H9 (cell line): ENCODE data around the gene TTC33. TPM values are rescaled to one million over a fixed set of nuclear protein-coding genes. Genes with fewer than 3 reads are reported as not detected.
A peak's percentile ranks its signal among the peaks of the same experiment; 100 is the strongest.

Experiments used
- DNase-seq: peaks from one replicate; pipeline ENCODE4 v3.0.0-alpha.2; 2017
- H2AFZ ChIP-seq: one replicate; pipeline ENCODE4 v1.6.1; 2013; ENCODE audit warnings: mild to moderate bottlenecking, low read length, control low read depth, moderate library complexity
- H2AK5ac ChIP-seq: 2 replicates; pipeline ENCODE4 v1.6.1; 2013; ENCODE audit warnings: low read length, control low read depth, mixed read lengths; ENCODE audit not compliant: insufficient read length
- H2BK120ac ChIP-seq: one replicate; pipeline ENCODE4 v1.6.1; 2013; ENCODE audit warnings: low read depth, mild to moderate bottlenecking, low read length, control low read depth, inconsistent platforms; ENCODE audit not compliant: poor library complexity, severe bottlenecking
- H2BK12ac ChIP-seq: 2 replicates; pipeline ENCODE4 v1.6.1; 2013; ENCODE audit warnings: low read length, control low read depth, mixed read lengths, low read depth; ENCODE audit not compliant: insufficient read length
- H2BK15ac ChIP-seq: 2 replicates; pipeline ENCODE4 v1.6.1; 2013; ENCODE audit warnings: low read depth, low read length, control low read depth
- H2BK20ac ChIP-seq: one replicate; pipeline ENCODE4 v1.6.1; 2013; ENCODE audit warnings: low read depth, mild to moderate bottlenecking, low read length, control low read depth, inconsistent platforms; ENCODE audit not compliant: poor library complexity, severe bottlenecking
- H2BK5ac ChIP-seq: 2 replicates; pipeline ENCODE4 v1.6.1; 2013; ENCODE audit warnings: low read length, control low read depth, mixed read lengths; ENCODE audit not compliant: insufficient read length
- H3K14ac ChIP-seq: 2 replicates; pipeline ENCODE4 v1.6.1; 2013; ENCODE audit warnings: low read length, control low read depth; ENCODE audit not compliant: insufficient read depth
- H3K18ac ChIP-seq: 2 replicates; pipeline ENCODE4 v1.6.1; 2013; ENCODE audit warnings: low read depth, mild to moderate bottlenecking, mixed read lengths, low read length, control low read depth; ENCODE audit not compliant: insufficient read length
- H3K23ac ChIP-seq: 2 replicates; pipeline ENCODE4 v1.6.1; 2013; ENCODE audit warnings: low read length, control low read depth, mixed read lengths, low read depth; ENCODE audit not compliant: insufficient read length
- H3K23me2 ChIP-seq: 2 replicates; pipeline ENCODE4 v1.6.1; 2013; ENCODE audit warnings: low read depth, mild to moderate bottlenecking, mixed read lengths, low read length, control low read depth; ENCODE audit not compliant: insufficient read length, poor library complexity, severe bottlenecking
- H3K27ac ChIP-seq: 2 replicates; pipeline ENCODE4 v1.5.1; 2013; ENCODE audit warnings: low read length, control low read depth, mixed read lengths, low read depth; ENCODE audit not compliant: insufficient read length
- H3K27me3 ChIP-seq: 2 replicates; pipeline ENCODE4 v1.6.1; 2013; ENCODE audit warnings: low read length, control low read depth, inconsistent platforms; ENCODE audit not compliant: insufficient read depth
- H3K4ac ChIP-seq: 2 replicates; pipeline ENCODE4 v1.6.1; 2013; ENCODE audit warnings: low read depth, mild to moderate bottlenecking, control low read depth, inconsistent platforms, low read length, moderate library complexity
- H3K4me1 ChIP-seq: 2 replicates; pipeline ENCODE4 v1.6.1; 2013; ENCODE audit warnings: low read length, control low read depth, inconsistent platforms; ENCODE audit not compliant: insufficient read depth
- H3K4me2 ChIP-seq: 2 replicates; pipeline ENCODE4 v1.6.1; 2013; ENCODE audit warnings: low read length, control low read depth, mixed read lengths; ENCODE audit not compliant: insufficient read length, insufficient read depth
- H3K56ac ChIP-seq: 2 replicates; pipeline ENCODE4 v1.6.1; 2013; ENCODE audit warnings: low read depth, mild to moderate bottlenecking, mixed read lengths, low read length, control low read depth; ENCODE audit not compliant: insufficient read length
- H3K79me1 ChIP-seq: 2 replicates; pipeline ENCODE4 v1.6.1; 2013; ENCODE audit warnings: low read depth, mild to moderate bottlenecking, moderate library complexity, low read length, control low read depth, inconsistent platforms; ENCODE audit not compliant: insufficient read depth, poor library complexity, severe bottlenecking
- H3K79me2 ChIP-seq: 2 replicates; pipeline ENCODE4 v1.6.1; 2013; ENCODE audit warnings: low read length, control low read depth, inconsistent platforms; ENCODE audit not compliant: insufficient read depth
- H3K9ac ChIP-seq: 2 replicates; pipeline ENCODE4 v1.6.1; 2013; ENCODE audit warnings: low read length, control low read depth, mixed read lengths; ENCODE audit not compliant: insufficient read length; ENCODE audit errors: extremely low read depth
- H3K9me3 ChIP-seq: one replicate; pipeline ENCODE4 v1.6.1; 2013; ENCODE audit warnings: low read depth, low read length, inconsistent platforms; ENCODE audit not compliant: control insufficient read depth
- H3T11ph ChIP-seq: one replicate; pipeline ENCODE4 v1.6.1; 2013; ENCODE audit warnings: mild to moderate bottlenecking, low read length, control low read depth, inconsistent platforms
- H4K20me1 ChIP-seq: one replicate; pipeline ENCODE4 v1.6.1; 2013; ENCODE audit not compliant: control insufficient read depth, insufficient read length, insufficient read depth
- H4K5ac ChIP-seq: 2 replicates; pipeline ENCODE4 v1.6.1; 2013; ENCODE audit warnings: low read depth, mild to moderate bottlenecking, mixed read lengths, low read length, control low read depth; ENCODE audit not compliant: insufficient read length
- H4K8ac ChIP-seq: replicated peaks from 2 replicates; pipeline ENCODE4 v1.6.1; 2013; ENCODE audit warnings: low read length, control low read depth, mixed read lengths, low read depth; ENCODE audit not compliant: insufficient read length
- H4K91ac ChIP-seq: 2 replicates; pipeline ENCODE4 v1.6.1; 2013; ENCODE audit warnings: low read depth, mild to moderate bottlenecking, moderate library complexity, mixed read lengths, low read length, control low read depth; ENCODE audit not compliant: insufficient read length
- H3K27ac Mint-ChIP-seq, 3 experiments: 2 replicates in 2 of 3; 3 replicates in 1 of 3; pipeline ENCODE4 v1.8.0; 2020 to 2021; ENCODE audit warnings: mixed read lengths in 3 of 3, mild to moderate bottlenecking in 1 of 3, moderate library complexity in 1 of 3
- H3K27me3 Mint-ChIP-seq: 2 replicates; pipeline ENCODE4 v1.8.0; 2021; ENCODE audit warnings: low read depth, mild to moderate bottlenecking, moderate library complexity, mixed read lengths
- H3K36me3 Mint-ChIP-seq, 3 experiments: 2 replicates in 2 of 3; 3 replicates in 1 of 3; pipeline ENCODE4 v1.8.0; 2020 to 2021; ENCODE audit warnings: low read depth in 3 of 3, mixed read lengths in 3 of 3; ENCODE audit not compliant: insufficient read depth in 1 of 3
- H3K4me1 Mint-ChIP-seq, 2 experiments: 2 replicates each; pipeline ENCODE4 v1.8.0; 2020; ENCODE audit warnings: mixed read lengths in 2 of 2
- H3K4me3 Mint-ChIP-seq, 2 experiments: 2 replicates in 1 of 2; 3 replicates in 1 of 2; pipeline ENCODE4 v1.8.0; 2020 to 2021; ENCODE audit warnings: mild to moderate bottlenecking in 2 of 2, mixed read lengths in 2 of 2, moderate library complexity in 1 of 2
- H3K9me3 Mint-ChIP-seq, 2 experiments: 2 replicates in 1 of 2; 3 replicates in 1 of 2; pipeline ENCODE4 v1.8.0; 2020; ENCODE audit warnings: mild to moderate bottlenecking in 2 of 2, mixed read lengths in 2 of 2, moderate library complexity in 1 of 2
- CTCF ChIP-seq: fragments of 200-600 bp; sonication (generic); conservative IDR thresholded peaks from 3 replicates; pipeline ENCODE4 v1.8.0; 2021; ENCODE audit warnings: antibody characterized with exemption, mild to moderate bottlenecking
- WGBS: extraction: QIAGEN DNeasy Blood & Tissue Kit; methylation state at CpG from one replicate; pipeline ENCODE4 v1.1.7; 2013; ENCODE audit warnings: missing lambda C conversion rate, low lambda C conversion rate, mixed read lengths; ENCODE audit not compliant: insufficient read length; ENCODE audit errors: extremely low coverage; 5-methylcytosine and 5-hydroxymethylcytosine counted together
- total RNA-seq: library from RNA; stranded (reverse); gene quantifications from 2 replicates; pipeline ENCODE4 v1.2.1, GENCODE V29; 2021

TTC33 gene
- total RNA-seq, 1 experiment from 2014 or later: 7.3 TPM

- Histone ChIP-seq H4K91ac (no peak overlapping the region), H2BK120ac (no peak overlapping the region), H4K8ac (no peak overlapping the region), H3T11ph (no peak overlapping the region), H3K23ac (no peak overlapping the region), H4K5ac (no peak overlapping the region), H3K56ac (no peak overlapping the region), H3K9ac (no peak overlapping the region), H3K79me2 (no peaks in the 10 kb centered on the region), H3K4ac (no peak overlapping the region), H3K4me1 (no peaks in the 10 kb centered on the region), H3K79me1 (no peaks in the 10 kb centered on the region), H3K23me2 (no peaks in the 10 kb centered on the region), H2BK12ac (no peak overlapping the region), H2BK5ac (no peak overlapping the region), H3K18ac (no peak overlapping the region), H4K20me1 (no peaks in the 10 kb centered on the region), H2AFZ (no peak overlapping the region), H3K4me2 (no peak overlapping the region), H2BK20ac (no peak overlapping the region), H3K27me3 (no peaks in the 10 kb centered on the region; the same call in 1 of the 2 replicates), H2BK15ac (no peak overlapping the region), H3K27ac (no peak overlapping the region), H2AK5ac (no peak overlapping the region), H3K9me3 (no peaks in the 10 kb centered on the region), H3K14ac (no peak overlapping the region)
- H3K36me3 Mint-ChIP-seq: no peaks in the 10 kb centered on the region
- no peak for DNase-seq
- no peaks in the 10 kb centered on the region for H3K27me3 Mint-ChIP-seq
- no peaks in the 10 kb centered on the region for H3K4me1 Mint-ChIP-seq
- 0 out of 7 replicates have a peak overlapping the region, but pooled peaks of 1 of the 3 experiments have one; percentile 26 for H3K27ac Mint-ChIP-seq
- H3K4me3 Mint-ChIP-seq: no peak overlapping the region
- WGBS: no CpG with 5 or more reads among the region's 9 CpGs
- no peak for TF ChIP-seq CTCF
- no peaks in the 10 kb centered on the region for H3K9me3 Mint-ChIP-seq
These were observed 177.0 kb downstream of the TTC33 start for GRCh38 chr5:40578501-40579451.
